HG03432 (cell line): ENCODE data around the gene PLA2G6.

ENCODE experiments used
- ATAC-seq: cut with Tn5 transposase; IDR thresholded peaks from one replicate; pipeline ENCODE4 v1.9.1; 2021; ENCODE audit warnings: mild to moderate bottlenecking, moderate library complexity; ENCODE audit not compliant: unreplicated experiment

Gene PLA2G6

DNA sequence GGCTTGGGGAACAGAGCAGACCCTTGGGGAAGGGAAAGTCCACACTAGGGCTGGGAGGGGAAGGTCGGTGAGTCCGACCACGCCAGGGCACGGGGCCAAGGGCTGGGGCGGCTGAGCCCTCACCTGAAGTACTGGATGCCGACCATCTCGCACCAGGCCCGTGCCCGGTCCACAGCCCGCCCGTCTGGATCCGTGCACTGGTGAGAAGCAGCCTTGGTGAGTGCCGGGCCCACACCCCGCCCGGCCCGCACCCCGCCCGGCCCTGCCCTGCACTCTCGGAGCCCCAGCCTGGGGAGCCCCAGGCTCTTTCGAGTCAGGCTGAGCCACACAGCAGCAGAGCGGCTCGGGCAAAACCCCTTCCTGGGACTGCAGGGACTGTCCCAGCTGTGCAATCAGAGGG is 69.2 kb downstream of the PLA2G6 start:
- ATAC-seq = no peak

DNA sequence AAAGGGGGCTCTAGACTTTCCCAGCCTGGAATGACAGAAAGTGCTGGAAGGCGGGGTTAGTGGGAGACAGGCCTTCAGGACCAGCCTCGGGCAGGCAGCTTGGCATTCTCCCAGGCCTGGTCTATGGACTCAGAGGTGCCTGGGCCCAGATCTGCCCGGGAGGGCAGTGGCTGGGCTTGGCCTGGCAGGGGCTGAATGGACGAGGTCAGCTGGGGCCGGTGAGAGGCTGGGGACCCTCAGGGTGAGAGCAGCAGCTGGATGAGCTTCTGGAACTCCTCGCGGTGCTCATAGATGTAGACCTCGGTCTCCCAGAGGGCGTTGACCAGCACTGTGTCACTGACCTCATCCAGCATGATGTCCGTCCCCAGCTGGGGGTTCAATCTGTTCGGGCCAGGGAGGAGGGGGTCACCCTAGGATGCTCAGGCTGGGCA is 69.7 kb downstream of the PLA2G6 start:
- ATAC-seq = no peak

DNA sequence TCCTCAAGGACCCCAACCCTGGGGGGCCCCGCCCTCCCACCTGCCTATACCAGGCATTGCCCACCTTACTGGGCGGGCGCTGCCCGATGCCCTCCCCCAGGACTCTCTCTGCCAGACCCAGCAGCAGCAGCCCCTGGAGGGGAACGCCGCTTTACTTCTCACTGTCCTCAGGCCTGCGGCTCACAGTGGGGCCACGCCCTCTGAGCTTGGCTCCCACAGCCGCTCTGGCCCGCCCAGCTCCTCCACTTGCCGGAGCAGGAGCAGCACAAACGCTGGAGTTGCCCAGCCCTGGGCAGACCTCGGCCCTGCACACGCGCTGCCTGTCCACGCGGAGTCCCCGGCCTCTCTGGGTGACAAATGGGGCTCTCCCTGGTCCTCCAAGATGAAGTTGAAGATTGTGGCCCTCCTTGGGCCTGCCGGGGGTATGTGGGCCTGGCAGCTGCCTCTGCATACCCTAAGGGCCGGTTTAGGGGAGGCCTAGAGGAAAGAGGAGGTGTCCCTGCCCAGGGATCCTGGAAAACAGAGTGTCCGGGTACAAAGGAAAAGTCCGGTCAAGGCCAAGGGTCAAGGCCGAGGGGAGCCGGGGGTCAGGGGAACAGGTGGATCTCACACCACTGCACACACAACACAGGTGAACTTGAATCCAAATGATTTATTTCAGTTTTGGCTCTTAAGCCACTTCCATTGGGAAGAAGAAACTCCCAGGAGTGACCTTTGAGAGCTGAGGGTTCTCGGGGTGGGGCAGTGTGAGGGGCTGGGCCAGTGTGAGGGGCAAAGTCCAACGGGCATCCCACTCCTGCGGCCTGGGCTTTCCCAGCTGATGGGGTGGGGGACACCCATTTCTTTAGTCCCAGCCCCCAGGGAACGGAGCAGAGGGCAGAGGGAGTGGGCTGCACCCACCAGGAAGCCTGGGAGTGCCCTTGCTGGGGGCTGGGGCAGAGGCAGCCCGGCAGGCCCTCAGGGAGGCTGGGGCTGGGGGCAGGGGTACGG is 70.5 kb downstream of the PLA2G6 start:
- ATAC-seq = no peak

DNA sequence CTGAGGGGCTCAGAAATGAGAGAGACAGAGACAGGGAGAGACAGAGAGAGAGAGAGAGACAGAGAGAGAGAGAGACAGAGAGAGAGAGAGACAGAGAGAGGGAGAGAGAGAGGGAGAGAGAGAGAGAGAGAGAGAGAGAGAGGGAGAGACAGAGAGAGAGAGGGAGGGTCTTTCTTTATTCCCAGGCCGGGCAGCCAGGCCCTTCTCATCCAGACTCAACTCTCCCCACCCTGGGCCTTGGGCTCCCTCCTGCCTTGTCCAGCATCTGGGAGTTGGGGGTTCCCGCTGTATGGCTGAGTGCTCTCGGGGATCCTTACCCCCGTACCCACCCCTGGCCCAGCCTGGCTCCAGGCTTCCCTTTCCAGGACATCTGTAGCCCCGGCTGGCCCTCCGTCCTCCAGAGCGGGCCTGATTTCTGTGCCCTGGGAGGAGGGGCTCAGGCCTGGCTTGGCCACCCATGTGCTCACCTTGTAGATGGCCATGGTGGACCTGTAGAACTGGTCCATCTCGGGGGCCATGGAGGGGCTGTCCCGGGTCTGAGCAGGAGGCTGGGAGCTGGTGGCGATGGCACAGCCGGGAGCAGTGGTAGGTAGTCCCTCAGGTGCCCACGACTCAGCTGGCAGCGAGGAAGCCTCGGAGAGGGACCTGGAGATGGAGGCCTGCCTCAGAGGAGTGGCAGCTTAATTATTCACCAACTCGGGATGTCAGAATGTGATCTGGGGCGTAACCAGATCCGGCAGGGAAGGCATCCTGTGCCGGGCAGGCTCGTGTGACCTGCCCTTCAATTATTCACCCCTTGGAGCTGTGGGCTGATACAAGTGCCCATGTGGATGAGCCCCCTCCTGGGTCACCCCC is 71.4 kb downstream of the PLA2G6 start, which contains the start of gene BAIAP2L2:
TSS of gene BAIAP2L2 (minus strand) at position 677 of the 855 bp plus-strand sequence. CDS start at position 518, 159 bp downstream.
- ATAC-seq = no peak

GRCh38 chr22:38109371-38110001 is 72.1 kb downstream of the PLA2G6 start:
- ATAC-seq = no peak

DNA sequence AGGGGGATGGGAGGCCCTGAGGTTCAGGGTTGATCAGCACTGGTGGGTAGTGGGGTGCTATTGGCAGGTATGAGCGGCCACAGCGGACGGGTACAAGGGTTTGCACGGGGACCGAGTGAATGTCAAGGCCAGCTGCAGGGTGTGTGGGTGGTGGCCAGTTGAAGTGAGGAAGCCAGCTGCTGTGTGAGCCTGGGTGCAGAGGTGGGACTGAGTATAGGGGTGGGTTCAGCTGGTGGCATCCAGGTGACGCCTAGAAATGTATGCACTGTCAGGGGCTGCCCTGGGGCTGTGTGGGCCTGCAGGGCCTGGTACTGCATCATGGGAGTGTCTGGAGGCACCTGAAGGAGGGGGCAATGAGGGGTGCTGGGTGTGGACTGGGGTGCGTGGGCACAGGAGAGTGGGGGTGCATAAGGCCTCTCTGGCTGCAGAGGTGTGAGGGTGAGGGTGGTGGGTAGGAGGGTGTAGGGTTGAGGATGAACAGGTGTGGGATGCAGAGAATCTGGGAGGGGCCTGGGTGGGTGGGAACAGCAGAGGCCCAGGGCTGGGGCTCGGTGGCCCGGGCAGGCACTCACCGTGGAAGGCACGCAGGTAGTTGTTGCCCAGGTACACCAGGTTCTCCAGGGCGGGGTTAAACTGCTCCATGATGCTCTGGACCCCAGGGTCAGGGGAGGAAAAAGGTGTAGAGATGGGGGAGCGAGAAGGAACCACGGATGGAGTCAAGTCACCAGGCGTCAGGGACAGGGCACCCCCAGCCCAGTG is 72.9 kb downstream of the PLA2G6 start:
- no peak for ATAC-seq

DNA sequence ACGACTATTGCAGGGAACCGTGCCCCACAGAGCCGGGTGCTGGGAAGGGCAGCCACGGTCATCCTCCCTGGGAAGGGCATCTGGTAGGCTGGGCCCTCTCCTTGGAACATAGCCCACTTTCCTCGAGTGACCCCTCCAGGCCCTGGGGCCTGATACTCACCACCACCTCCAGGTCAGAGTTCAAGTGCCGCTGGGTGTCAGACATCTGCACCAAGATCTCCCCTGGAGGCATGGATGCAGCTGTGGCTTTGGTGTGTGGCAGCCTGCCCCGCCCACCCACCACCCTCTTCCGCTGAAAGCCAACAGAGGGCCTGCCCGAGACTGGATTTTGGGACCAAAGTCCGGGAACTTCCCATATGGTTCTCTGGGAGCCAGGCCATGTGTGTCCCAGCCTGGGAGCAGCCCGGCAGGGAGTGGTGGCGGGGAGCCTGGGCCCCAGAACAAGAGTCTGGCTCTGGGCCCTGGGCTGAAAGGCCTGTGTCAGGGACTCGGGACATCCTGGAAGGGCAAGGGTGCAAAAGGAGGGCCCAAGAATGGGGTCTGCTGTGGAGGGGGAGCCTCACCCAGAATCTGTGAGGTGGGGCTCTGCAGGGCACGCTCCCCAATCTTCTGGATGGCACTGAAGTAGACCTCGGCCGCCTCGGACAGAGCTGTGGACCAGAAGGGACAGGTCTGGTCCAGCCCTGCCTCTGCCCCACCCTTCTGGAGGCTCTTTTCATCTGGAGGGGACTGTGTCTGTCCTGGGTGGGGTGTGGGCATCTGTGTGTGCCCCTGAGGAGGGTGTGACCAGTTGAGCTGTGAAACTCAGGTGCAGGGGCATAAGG is 73.7 kb downstream of the PLA2G6 start:
- ATAC-seq = no peak

- no peak for ATAC-seq
Observed at GRCh38 chr22:38106814-38107578, 74.6 kb downstream of the PLA2G6 start.

- no peak for ATAC-seq
Observed at GRCh38 chr22:38104084-38104483, 77.5 kb downstream of the PLA2G6 start.

- ATAC-seq = no peak
Observed at GRCh38 chr22:38103641-38104040, 78.0 kb downstream of the PLA2G6 start.

GRCh38 chr22:38098410-38099249 is 83.0 kb downstream of the PLA2G6 start:
- ATAC-seq = no peak

GRCh38 chr22:38097557-38098409 is 83.8 kb downstream of the PLA2G6 start:
- no peak for ATAC-seq

- no peak for ATAC-seq
Observed at GRCh38 chr22:38097058-38097457, 84.6 kb downstream of the PLA2G6 start.

DNA sequence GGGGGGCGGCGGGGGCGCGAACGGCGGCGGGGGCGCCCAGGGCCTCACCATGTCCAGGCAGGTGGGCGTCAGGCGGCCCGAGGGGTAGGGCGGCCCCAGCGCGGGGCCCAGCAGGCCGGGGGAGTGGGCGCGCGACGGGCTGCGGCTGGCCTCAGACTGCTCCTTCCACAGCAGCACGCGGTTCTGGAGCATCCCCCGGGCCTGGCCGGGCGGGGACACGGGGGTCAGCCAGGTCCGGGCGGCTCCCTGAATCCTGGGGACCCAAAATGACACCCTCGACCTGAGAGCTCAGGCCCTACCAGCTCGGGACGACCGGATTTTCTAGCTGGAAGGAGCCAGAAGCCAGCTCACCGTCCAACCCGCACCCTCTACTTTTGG is 92.2 kb downstream of the PLA2G6 start:
- no peak for ATAC-seq

GRCh38 chr22:38088629-38089473 is 92.8 kb downstream of the PLA2G6 start:
- ATAC-seq = no peak

- ATAC-seq = no peak
Observed at GRCh38 chr22:38087855-38088254, 93.8 kb downstream of the PLA2G6 start.
